DOHH2 (cell line): ENCODE measurements around the gene GTF3C6.

ENCODE experiments used
- CTCF ChIP-seq: fragments of 200-600 bp; sonication (generic); IDR thresholded peaks from one replicate; pipeline ENCODE4 v1.5.1; 2014; ENCODE audit warnings: antibody characterized with exemption, mild to moderate bottlenecking, low read depth, low read length; ENCODE audit not compliant: poor library complexity, severe bottlenecking
- EZH2phosphoT487 ChIP-seq: fragments of 200-600 bp; sonication (generic); IDR thresholded peaks from 2 replicates; pipeline ENCODE4 v1.6.1; 2017; ENCODE audit warnings: borderline replicate concordance, mild to moderate bottlenecking, antibody characterized with exemption, low read length, moderate library complexity, mixed read lengths

GRCh38 chr6:110976575-110976974 lies 18.1 kb downstream of the GTF3C6 start:
- TF ChIP-seq CTCF (no peak), EZH2phosphoT487 (no peak)
